HG03025 (cell line): ENCODE results near the gene ITPK1.
"Not testable (repeated sequence)": the region's sequence is repeated elsewhere in the genome, so short reads cannot be mapped to it uniquely, and the experiment has no call there.

Experiments
- ATAC-seq: cut with Tn5 transposase; IDR thresholded peaks from one replicate; pipeline ENCODE4 v1.9.1; 2021; ENCODE audit warnings: mild to moderate bottlenecking, moderate library complexity; ENCODE audit not compliant: unreplicated experiment, low FRiP score

Gene ITPK1

GRCh38 chr14:93115821-93116675 lies at the start of gene ITPK1:
ITPK1 (minus strand) TSS chr14:93115925; CDS start chr14:93115163, 762 bp downstream.
- peak; percentile 60 for ATAC-seq

DNA sequence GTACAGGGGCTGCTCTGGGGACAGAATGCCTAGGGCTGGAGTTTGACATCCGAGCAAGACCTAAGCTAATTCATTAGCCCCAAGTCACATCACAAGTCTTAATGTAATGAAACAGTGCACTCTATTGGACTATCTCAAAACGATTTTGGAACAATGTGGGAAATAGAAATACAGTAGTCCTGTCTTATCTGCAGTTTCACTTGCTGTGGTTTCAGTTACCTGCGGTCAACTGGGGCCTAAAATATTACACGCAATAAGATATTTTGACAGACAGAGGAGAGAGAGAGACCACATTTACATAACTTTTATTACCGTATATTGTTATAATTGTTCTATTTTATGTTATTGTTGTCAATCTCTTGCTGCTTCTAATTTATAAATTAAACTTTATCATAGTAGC lies 47.8 kb upstream of the ITPK1 start:
- ATAC-seq = no peak

DNA sequence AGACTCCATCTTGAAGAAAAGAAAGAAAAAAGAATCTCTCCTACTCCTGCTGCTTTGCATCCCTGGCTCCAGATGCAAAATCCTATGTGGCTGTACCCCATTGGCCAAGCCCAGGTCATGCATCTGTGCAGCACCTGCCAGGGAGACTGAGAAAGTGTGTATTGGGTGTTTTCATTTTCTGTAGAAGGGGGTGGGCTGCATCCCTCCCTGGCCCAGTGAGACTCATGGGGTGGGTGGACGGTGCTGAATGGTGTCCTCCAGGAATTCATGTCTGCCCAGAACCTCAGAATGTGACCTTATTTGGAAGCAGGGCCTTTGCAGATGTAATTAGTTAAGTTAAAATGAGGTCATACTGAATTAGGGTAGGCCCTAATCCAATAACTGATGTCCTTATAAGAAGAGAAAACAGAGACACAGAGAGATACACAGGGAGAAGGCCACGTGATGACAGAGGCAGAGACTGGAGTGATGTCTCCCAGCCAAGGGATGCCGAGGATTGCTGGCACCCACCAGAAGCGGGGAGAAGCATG lies 45.8 kb upstream of the ITPK1 start:
- ATAC-seq = no peak

DNA sequence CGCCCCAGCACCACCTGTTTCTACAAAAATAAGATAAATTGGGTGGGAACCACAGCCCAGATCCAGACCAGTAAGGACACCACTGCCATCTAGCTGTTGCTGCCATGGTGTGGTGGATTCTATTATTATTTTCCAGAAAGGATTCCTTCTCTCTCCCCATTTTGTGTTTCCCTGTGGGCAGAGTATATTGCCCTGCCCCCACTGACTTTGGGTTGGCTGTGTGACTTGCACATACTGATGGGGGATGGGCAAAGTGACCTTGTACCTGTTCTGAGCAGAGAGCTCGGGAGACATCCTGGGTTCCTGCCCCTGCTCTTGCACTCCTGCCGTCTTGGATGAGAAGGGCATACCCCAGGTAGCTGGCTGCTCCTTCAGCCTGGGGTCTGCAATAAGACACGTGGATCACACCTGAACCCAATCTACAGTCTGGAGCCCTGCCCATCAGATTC lies 44.7 kb upstream of the ITPK1 start:
- no peak for ATAC-seq

GRCh38 chr14:93159625-93160352 lies 44.1 kb upstream of the ITPK1 start:
- not testable (repeated sequence) for ATAC-seq

- ATAC-seq = not testable (repeated sequence)
These were observed 42.6 kb upstream of the ITPK1 start for GRCh38 chr14:93158349-93158748.

GRCh38 chr14:93156693-93157369 lies 41.1 kb upstream of the ITPK1 start:
- no peak for ATAC-seq

DNA sequence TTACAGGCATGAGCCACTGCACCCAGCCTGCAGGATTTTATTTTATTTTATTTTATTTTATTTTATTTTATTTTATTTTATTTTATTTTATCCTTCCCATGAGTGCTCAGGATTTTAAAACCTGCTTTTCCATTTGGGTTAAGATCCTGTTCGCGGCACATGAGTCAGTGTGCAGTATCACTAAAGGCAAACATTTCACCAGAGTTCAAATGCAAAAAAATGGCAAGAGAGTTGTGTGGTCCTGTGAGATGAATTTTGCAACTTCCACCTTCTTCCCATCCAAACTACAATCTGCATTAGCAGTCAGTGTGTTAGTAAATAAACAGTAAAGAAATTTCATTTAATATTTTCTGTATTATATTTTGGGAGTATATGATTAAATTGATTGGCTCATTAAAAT lies 39.9 kb upstream of the ITPK1 start:
- ATAC-seq = no peak

DNA sequence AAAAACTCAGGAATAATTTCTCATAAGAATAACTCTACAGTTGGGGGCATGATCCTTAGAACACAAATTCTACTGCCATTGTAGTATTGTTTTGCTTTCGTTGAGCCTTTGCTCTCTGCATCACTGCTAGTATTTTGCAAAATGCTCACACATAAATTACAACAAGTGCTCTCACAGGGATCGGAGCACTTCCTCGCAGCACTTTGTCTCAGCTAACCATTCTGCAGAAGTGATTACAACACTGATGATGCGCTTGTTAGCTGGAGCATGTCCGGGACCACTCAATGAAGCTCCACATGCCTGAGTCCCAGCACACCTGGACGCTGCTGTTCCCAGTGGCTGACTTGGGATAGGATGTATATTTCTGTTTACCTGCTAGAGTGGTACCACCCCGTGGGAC lies 37.4 kb upstream of the ITPK1 start:
- no peak for ATAC-seq

DNA sequence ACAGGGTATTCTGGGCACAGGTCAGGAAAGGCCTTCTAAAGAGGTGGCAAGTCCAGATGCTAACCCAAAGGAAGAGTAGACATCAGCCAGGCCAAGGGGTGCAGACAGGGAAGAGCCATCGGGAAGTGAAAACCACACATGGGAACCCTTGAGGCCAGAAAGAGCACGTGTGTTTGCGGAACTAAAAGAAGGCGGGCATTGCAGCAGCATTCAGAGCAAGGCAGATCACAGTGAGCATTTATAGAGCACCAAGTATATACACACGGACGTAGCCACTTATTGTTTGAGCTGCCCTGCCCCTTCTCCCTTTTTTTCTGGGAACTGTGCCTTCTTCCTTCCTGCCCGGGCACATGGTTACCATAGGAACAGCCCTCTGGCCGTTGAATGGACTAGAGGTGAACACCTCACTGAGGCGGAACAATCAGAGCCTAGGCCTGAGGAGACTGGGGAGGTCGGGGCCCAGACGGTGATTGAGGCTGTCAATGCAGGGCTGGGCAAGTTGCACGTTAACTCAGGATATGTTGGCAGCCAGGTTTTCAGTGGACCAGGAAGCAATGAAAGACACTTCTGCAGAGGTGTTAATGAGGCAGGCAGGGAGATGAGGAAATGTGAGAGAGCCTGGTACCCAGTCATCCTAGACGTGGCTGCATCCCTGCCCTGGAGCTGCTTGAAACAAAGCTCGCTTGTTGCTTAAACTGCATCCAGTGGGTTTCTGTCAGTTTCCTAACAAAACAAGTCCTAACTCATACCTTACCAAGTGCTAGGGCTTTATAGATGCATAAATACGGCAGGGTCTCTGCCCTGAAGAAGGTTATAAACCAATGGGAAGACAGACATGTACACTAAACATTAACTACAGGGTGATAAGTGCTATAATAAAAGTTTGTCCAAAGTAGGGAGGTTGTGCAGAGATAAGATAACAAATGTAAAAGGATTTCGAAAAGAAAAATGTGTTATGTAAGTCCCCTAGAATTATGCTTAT lies 34.8 kb upstream of the ITPK1 start:
- ATAC-seq = no peak

DNA sequence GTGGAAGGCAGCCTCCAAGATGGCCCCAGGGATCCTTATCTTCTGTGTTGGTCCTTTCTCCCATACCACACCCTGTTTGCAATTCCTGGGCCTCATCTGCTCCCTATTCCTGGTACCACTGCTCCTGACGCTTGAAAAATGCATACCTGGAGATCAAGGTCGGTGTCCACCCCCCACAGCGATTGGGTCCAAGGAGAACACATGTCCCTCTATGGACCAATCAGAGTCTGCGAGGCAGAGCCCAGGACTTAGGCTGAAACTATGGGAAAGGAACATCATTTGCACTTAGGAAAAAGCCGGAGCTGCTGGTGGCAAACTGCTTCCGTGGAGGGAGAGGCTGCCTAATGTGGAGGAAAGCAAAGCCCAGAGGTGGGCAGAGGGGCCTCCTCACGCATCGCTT lies 33.3 kb upstream of the ITPK1 start:
- no peak for ATAC-seq

DNA sequence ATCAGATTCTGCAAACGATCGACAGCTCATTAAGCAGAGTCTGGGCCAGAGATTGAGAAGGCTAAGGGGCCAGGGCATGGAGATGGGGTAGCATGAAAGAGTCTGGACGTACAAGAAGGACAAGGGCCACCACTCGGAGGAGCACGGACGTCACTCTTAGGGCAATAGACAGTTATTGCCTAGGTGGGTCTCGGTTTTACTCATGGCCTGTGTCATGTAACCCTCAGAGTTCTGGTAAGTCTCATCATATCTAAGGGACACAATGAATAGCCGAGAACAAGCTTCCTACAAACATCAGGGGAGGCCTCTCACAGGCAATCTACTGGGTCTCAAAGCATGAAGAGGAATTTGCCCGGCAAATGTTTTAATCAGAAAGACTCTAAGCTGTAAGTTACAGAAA lies 30.4 kb upstream of the ITPK1 start:
- no peak for ATAC-seq

DNA sequence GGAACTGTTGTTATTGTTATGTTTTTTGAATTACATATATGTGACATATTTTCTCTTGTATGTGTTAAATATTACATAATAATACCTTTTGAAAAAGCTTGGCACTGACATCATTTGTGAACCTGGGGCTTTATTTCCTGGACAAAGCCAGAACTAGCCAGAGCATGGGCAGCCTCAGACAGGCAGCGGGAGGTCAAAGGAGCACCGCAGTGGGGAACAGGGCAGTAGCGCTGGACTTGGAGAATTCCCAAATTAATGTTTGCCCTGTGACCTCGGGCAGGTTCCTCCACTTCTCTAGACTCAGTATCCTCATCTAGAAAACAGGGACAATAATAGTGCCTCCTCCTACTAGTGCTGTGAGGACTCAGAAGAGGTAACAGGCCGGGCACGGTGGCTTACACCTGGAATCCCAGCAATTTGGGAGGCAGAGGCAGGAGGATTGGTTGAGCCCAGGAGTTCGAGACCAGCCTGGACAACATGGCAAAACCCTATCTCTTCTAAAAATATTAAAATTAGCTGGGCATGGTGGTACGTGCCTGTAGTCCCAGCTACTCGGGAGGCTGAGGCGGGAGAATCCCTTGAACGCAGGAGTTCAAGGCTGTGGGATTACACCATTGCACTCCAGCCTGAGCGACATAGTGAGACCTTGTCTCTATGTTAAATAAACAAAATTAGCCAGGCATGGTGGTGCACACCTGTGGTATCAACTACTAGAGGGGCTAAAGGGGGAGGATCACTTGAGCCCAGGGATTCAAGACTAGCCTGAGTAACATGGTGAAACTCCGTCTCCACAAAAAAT lies 27.3 kb upstream of the ITPK1 start:
- no peak for ATAC-seq

- no peak for ATAC-seq
These were observed 22.1 kb upstream of the ITPK1 start for GRCh38 chr14:93137864-93138263.

- not testable (repeated sequence) for ATAC-seq
These were observed 20.8 kb upstream of the ITPK1 start for GRCh38 chr14:93136508-93136907.

- no peak for ATAC-seq
These were observed 20.3 kb upstream of the ITPK1 start for GRCh38 chr14:93136009-93136408.

DNA sequence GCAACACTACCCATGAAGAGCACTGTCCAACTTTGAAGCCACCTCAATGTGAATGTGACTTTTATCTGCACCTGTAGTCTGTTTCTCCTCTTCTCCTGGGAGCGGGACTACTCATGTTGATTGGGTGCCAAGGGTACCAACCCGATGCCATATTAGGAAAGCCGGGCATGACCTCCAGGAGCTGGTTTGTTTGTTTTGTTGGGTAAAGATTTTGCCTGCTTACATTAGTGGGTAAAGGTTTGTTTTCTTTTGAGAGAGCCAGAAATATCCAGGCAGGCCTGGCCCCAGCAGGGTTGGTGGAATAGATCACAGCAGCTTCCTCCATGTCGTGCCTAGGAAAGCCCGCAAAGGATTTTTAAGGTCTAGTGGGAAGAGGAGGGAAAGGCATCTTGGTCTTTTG lies 19.7 kb upstream of the ITPK1 start:
- no peak for ATAC-seq

DNA sequence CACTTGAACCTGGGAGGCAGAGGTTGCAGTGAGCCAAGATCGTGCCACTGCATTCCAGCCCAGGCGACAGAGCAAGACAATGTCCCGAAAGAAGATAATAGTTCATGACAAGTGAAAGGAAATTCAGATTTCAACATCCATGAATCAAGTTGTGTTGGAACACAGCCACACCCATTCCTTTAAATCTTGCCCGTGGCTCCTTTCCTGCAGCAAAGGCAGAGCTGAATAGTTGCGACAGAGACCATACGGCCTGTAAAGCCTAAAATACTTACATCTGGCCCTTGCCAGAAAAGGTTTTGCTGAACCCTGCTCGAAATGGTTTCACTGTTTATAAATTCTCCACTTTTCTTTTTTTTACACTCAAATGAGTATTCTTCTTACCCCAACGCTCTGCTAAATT lies 17.7 kb upstream of the ITPK1 start:
- ATAC-seq = no peak

- no peak for ATAC-seq
These were observed 16.8 kb upstream of the ITPK1 start for GRCh38 chr14:93132472-93133065.
